K562 (cell line): Measurements from ENCODE around the gene TUBG2. TPM values are rescaled to one million over a fixed set of nuclear protein-coding genes. Genes with fewer than 3 reads are reported as not detected.

Source experiments
- ATAC-seq: fragments of 200-7000 bp; cut with Tn5 transposase; 3 replicates; pipeline ENCODE4 v1.9.1; 2020; ENCODE audit warnings: moderate library complexity
- BruUV-seq: library from RNA; stranded (reverse); fragments of 400-500 nt; replicated peaks from 2 replicates; lab custom pipeline; 2021; lab: Mats Ljungman, UMichigan
- CTCF ChIA-PET: fragments of 300-600 bp; formaldehyde crosslinking; extraction: SDS; loops from one replicate; lab custom pipeline; 2021; ENCODE audit warnings: low intra/inter-chr PET ratio; lab: Yijun Ruan, JAX
- POLR2A ChIA-PET: fragments of 300-600, 350-650 bp; sonication (Branson Sonifier 250); formaldehyde crosslinking; extraction: SDS; loops from one replicate; lab custom pipeline; 2021; ENCODE audit warnings: antibody characterized with exemption, inconsistent platforms; lab: Yijun Ruan, JAX
- DNase-seq, 4 experiments: peaks; one replicate each; pipeline versions ENCODE4 v3.0.0 to v3.0.0-alpha.2; 2011 to 2018; ENCODE audit warnings: low spot score in 3 of 4, mixed read lengths in 3 of 4; ENCODE audit errors: extremely low read depth in 1 of 4
- FAIRE-seq: peaks from 2 replicates; lab custom pipeline; 2011; peaks lifted over from hg19 to GRCh38; lab: Jason Lieb, UNC
- H2AFZ ChIP-seq: 2 replicates; pipeline ENCODE4 v1.6.0; 2011; ENCODE audit warnings: low read depth, low read length, control low read depth, inconsistent platforms
- H3K27ac ChIP-seq: fragments of 200-600 bp; 3 replicates; pipeline ENCODE4 v1.8.0; 2011; ENCODE audit warnings: low read depth, mild to moderate bottlenecking, control low read depth, inconsistent platforms, low read length, moderate library complexity, mixed read lengths; ENCODE audit errors: extremely low read depth
- H3K27me3 ChIP-seq, 2 experiments: fragments of 300-600 bp in 1 of 2; 2 replicates in 1 of 2; 3 replicates in 1 of 2; pipeline versions ENCODE4 v1.6.0 to v1.8.0; 2011; ENCODE audit warnings: inconsistent platforms in 2 of 2, low read length in 2 of 2, mild to moderate bottlenecking in 1 of 2, mixed read lengths in 1 of 2, moderate library complexity in 1 of 2; ENCODE audit not compliant: control insufficient read depth in 2 of 2, insufficient read depth in 2 of 2
- H3K36me3 ChIP-seq: fragments of 300-600 bp; 3 replicates; pipeline ENCODE4 v1.8.0; 2011; ENCODE audit warnings: mild to moderate bottlenecking, low read length, inconsistent platforms; ENCODE audit not compliant: control insufficient read depth, insufficient read depth
- H3K4me1 ChIP-seq, 2 experiments: fragments of 200-600 bp in 1 of 2; replicated peaks in 1 of 2; 2 replicates in 1 of 2; 3 replicates in 1 of 2; pipeline versions ENCODE4 v1.5.1 to v1.8.0; 2011; ENCODE audit warnings: inconsistent platforms in 2 of 2, low read length in 2 of 2, mild to moderate bottlenecking in 1 of 2, mixed read lengths in 1 of 2, moderate library complexity in 1 of 2; ENCODE audit not compliant: control insufficient read depth in 2 of 2, insufficient read depth in 2 of 2
- H3K4me2 ChIP-seq: 2 replicates; pipeline ENCODE4 v1.6.1; 2011; ENCODE audit warnings: low read length, control low read depth, inconsistent platforms, mixed read lengths; ENCODE audit not compliant: insufficient read depth
- H3K4me3 ChIP-seq: fragments of 200-600 bp; sonication (generic), shearing (Covaris generic); 2 replicates; pipeline ENCODE4 v1.5.1; 2016; ENCODE audit warnings: control low read depth, inconsistent platforms
- H3K79me2 ChIP-seq: fragments of 200-600 bp; 3 replicates; pipeline ENCODE4 v1.8.0; 2011; ENCODE audit warnings: low read length, inconsistent platforms; ENCODE audit not compliant: control insufficient read depth, insufficient read depth
- H3K9ac ChIP-seq, 2 experiments: 2 replicates each; pipeline versions ENCODE4 v1.6.0 to v1.6.1; 2011; ENCODE audit warnings: low read depth in 2 of 2, low read length in 2 of 2, control low read depth in 1 of 2, inconsistent platforms in 1 of 2, mild to moderate bottlenecking in 1 of 2, mixed read lengths in 1 of 2; ENCODE audit not compliant: insufficient read depth in 1 of 2
- H3K9me1 ChIP-seq: one replicate; pipeline ENCODE4 v1.6.0; 2011; ENCODE audit warnings: inconsistent platforms, mild to moderate bottlenecking, low read length, moderate library complexity; ENCODE audit not compliant: control insufficient read depth, insufficient read depth
- H3K9me3 ChIP-seq: replicated peaks from 2 replicates; pipeline ENCODE4 v1.5.1; 2011; ENCODE audit warnings: low read depth, low read length, inconsistent platforms; ENCODE audit not compliant: control insufficient read depth, insufficient read depth
- H4K20me1 ChIP-seq: replicated peaks from 2 replicates; pipeline ENCODE4 v1.6.1; 2011; ENCODE audit warnings: low read length, inconsistent platforms, mixed read lengths; ENCODE audit not compliant: control insufficient read depth, insufficient read depth
- BCOR ChIP-seq: fragments of 450-650 bp; IDR thresholded peaks from 2 replicates; pipeline ENCODE4 v1.6.1; 2016
- CEBPB ChIP-seq: fragments of 450-650 bp; IDR thresholded peaks from 2 replicates; pipeline ENCODE4 v1.6.1; 2016; ENCODE audit warnings: missing genetic modification characterization, missing compliant biosample characterization
- CXXC5 ChIP-seq: fragments of 250-450 bp; sonication (Bioruptor Pico); IDR thresholded peaks from 2 replicates; pipeline ENCODE4 v1.8.0; 2022; ENCODE audit warnings: inconsistent platforms, mild to moderate bottlenecking, moderate library complexity
- ETV5 ChIP-seq: sonication (generic); formaldehyde crosslinking; IDR thresholded peaks from 2 replicates; pipeline ENCODE4 v1.4.0; 2020; ENCODE audit warnings: low read depth, mild to moderate bottlenecking, missing genetic modification reagents
- MBD2 ChIP-seq: sonication (generic); IDR thresholded peaks from 2 replicates; pipeline ENCODE4 v1.6.1; 2016; ENCODE audit warnings: low read depth, borderline replicate concordance
- MCM5 ChIP-seq: fragments of 450-650 bp; IDR thresholded peaks from 2 replicates; pipeline ENCODE4 v1.6.1; 2016; ENCODE audit warnings: low read depth
- NRF1 ChIP-seq, 2 experiments: fragments of 450-650 bp; IDR thresholded peaks in 1 of 2; conservative IDR thresholded peaks in 1 of 2; 2 replicates each; pipeline ENCODE4 v1.6.1; 2014; ENCODE audit warnings: mild to moderate bottlenecking in 2 of 2
- PCBP1 ChIP-seq: fragments of 200-400 bp; formaldehyde crosslinking; IDR thresholded peaks from 2 replicates; pipeline ENCODE4 v1.6.1; 2018; ENCODE audit warnings: mild to moderate bottlenecking, low read depth, low read length; ENCODE audit not compliant: poor library complexity, severe bottlenecking
- RBM25 ChIP-seq: fragments of 200-400 bp; formaldehyde crosslinking; IDR thresholded peaks from 2 replicates; pipeline ENCODE4 v1.6.1; 2018; ENCODE audit warnings: low read length, low read depth, moderate library complexity; ENCODE audit not compliant: severe bottlenecking
- U2AF1 ChIP-seq: fragments of 200-400 bp; formaldehyde crosslinking; optimal IDR thresholded peaks from 2 replicates; pipeline ENCODE3; 2017; ENCODE audit warnings: mild to moderate bottlenecking, low read depth, low read length, moderate library complexity
- ZC3H11A ChIP-seq: IDR thresholded peaks from 2 replicates; pipeline ENCODE4 v1.6.1; 2012; ENCODE audit warnings: low read depth, low read length, improper control_type of control experiment
- ZNF197 ChIP-seq: fragments of 200-800 bp; sonication (Bioruptor generic); IDR thresholded peaks from 2 replicates; pipeline ENCODE4 v1.6.1; 2016; ENCODE audit warnings: low read depth, missing genetic modification characterization, missing compliant biosample characterization
- ZNF311 ChIP-seq: fragments of 250-450 bp; sonication (Bioruptor Pico); IDR thresholded peaks from 2 replicates; pipeline ENCODE4 v1.4.0; 2020; ENCODE audit warnings: mild to moderate bottlenecking, moderate library complexity
- WGBS: fragments of 100-300 bp; shearing (Covaris generic); methylation state at CpG from one replicate; pipeline ENCODE4 v1.1.6; 2016; ENCODE audit warnings: low coverage, mixed read lengths; ENCODE audit not compliant: insufficient coverage; ENCODE audit errors: missing lambda C conversion rate; 5-methylcytosine and 5-hydroxymethylcytosine counted together
- in situ Hi-C: fragments of 300-500 bp; cut with MboI; formaldehyde crosslinking; loops from 4 replicates; pipeline ENCODE4 v1.15.0; 2018; ENCODE audit warnings: inconsistent platforms, mixed read lengths
- intact Hi-C: fragments of 100-400 bp; cut with micrococcal nuclease; formaldehyde crosslinking; loops from 2 replicates; pipeline ENCODE4 v1.14.2; 2022
- polyA plus RNA-seq, 8 experiments: library from polyadenylated mRNA; depleted of rRNA in 4 of 8; stranded (reverse) in 5 of 8; unstranded in 3 of 8; fragments of >200 nt; fragmentation: Nextera tagmentation in 2 of 8; fragmentation: Illumina TruSeq in 1 of 8; extraction: Ambion mirVana in 2 of 8; extraction: Trizol in 1 of 8; gene quantifications; 2 replicates each; pipeline versions ENCODE4 v1.2.1 to v1.2.3, GENCODE V29; 2011 to 2014; ENCODE audit warnings: inconsistent platforms in 1 of 8, missing spikeins in 1 of 8
- total RNA-seq, 7 experiments: library from RNA; depleted of rRNA in 6 of 7; stranded (reverse); fragments of >200 nt in 6 of 7; fragmentation: Illumina TruSeq in 2 of 7; extraction: Trizol in 2 of 7; gene quantifications; 2 replicates each; pipeline versions ENCODE4 v1.2.1 to v1.2.3, GENCODE V29; 2011 to 2021; ENCODE audit warnings: low replicate concordance in 1 of 7
- TF ChIP-seq, protein P1 (sequence below): fragments of 250-450 bp; sonication (Bioruptor Pico); IDR thresholded peaks from 2 replicates; pipeline ENCODE4 v1.5.0; 2021; ENCODE audit warnings: mild to moderate bottlenecking, moderate library complexity
- TF ChIP-seq, protein P2 (sequence below): IDR thresholded peaks from 3 replicates; pipeline ENCODE4 v1.6.1; 2011; ENCODE audit warnings: borderline replicate concordance, mild to moderate bottlenecking; ENCODE audit not compliant: insufficient read length, insufficient read depth
- TF ChIP-seq, protein P3 (sequence below): fragments of 450-650 bp; formaldehyde crosslinking; IDR thresholded peaks from 2 replicates; pipeline ENCODE4 v1.4.0; 2020; ENCODE audit warnings: mild to moderate bottlenecking, moderate library complexity

Gene TUBG2
- total and polyA plus RNA-seq, 9 of the 15 experiments (the other 6 are each of a cell fraction or from before 2014, with no cell fraction given): 0.09 to 0.80 (median 0.24) TPM; not detected in 2

DNA sequence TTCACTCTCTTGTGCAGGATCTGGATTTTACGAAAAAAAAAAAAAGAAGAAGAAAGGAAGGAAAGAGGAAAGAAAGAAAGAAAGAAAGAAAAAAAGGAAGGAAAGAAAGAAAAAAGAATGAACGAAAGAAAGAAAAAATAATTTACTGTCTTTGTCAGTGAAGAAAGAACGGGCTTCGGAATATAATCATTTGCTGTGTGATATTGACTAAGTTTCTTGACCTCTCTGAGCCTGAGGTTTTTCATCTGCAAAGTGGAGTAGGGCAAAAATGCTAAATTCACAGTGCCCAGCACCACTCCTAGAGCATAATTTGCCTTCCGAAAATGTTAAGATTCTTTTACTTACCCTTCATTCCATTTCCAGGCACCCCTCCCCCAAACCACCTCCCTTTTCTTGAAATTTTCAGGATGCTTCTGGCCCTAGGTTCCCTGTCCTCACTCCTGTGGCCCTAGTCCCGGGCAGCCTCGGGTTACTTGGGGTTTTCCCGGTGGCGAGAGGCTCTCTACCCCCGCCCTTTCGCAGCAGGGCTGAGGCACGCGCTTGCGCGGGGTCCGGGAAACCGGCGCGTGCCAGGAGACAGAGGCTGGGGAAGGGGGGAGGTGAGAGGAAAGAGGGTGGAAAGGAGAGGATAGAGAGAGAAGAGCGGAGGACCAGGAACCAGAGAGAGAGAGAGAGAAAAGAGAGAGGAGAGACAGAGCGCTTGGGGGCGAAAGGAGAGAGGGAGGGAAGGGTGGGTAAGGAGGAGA, 23.1 kb downstream of the TUBG2 start, which contains the start of gene CNTNAP1:
CNTNAP1 (plus strand) TSS at position 556 of the 746 bp plus-strand sequence. CDS start 299 bp downstream, outside the sequence.
- Histone ChIP-seq H3K27me3 (no peaks in the 10 kb centered on the region), H3K79me2 (peaks cover 9% of the 10 kb centered on the region; the same call in 2 of the 3 replicates), H3K9ac (peak within 1 kb of the TSS; percentile 46 to 57; a peak in 3 of 4 replicates), H3K4me1 (peaks cover 22 to 74% of the 10 kb centered on the region in 2 experiments), H3K4me2 (no peak within 1 kb of the TSS), H3K36me3 (no peaks in the 10 kb centered on the region), H3K4me3 (no peak within 1 kb of the TSS), H2AFZ (peak within 1 kb of the TSS; percentile 79), H3K27ac (no peak within 1 kb of the TSS), H4K20me1 (no peaks in the 10 kb centered on the region), H3K9me3 (no peaks in the 10 kb centered on the region), H3K9me1 (no peaks in the 10 kb centered on the region)
- FAIRE-seq (no peak), ATAC-seq (no peak), DNase-seq (peak in 1 of 4 experiments; percentile 34)
- ChIA-PET CTCF (no interaction called here), POLR2A (interaction anchor here (1.0 kb wide), 1 partner anchor 17 kb away, joined by 5 read pairs; no protein-coding TSS in a partner anchor)
- in situ Hi-C loops: no loop called here
- intact Hi-C loops: no loop called here
- WGBS: 66% methylated on average over 16 of the region's 22 CpGs
- BruUV-seq: no TSS peak
- TF ChIP-seq PCBP1 (peak; percentile 50), CEBPB (no peak), CXXC5 (CRISPR knock-in tag) (no peak), ZC3H11A (no peak), MCM5 (no peak), MBD2 (no peak), BCOR (peak; percentile 98), U2AF1 (no peak), ETV5 (CRISPR knock-in tag) (no peak), ZNF311 (CRISPR knock-in tag) (no peak), NRF1 (conservative IDR thresholded peaks at IDR 0.05 in 1 of 2, IDR thresholded peaks at IDR 0.05 in 1 of 2) (peak; percentile 57 to 63), ZNF197 (CRISPR knock-in tag) (no peak), RBM25 (peak; percentile 100)
- TF ChIP-seq, protein P1, sequence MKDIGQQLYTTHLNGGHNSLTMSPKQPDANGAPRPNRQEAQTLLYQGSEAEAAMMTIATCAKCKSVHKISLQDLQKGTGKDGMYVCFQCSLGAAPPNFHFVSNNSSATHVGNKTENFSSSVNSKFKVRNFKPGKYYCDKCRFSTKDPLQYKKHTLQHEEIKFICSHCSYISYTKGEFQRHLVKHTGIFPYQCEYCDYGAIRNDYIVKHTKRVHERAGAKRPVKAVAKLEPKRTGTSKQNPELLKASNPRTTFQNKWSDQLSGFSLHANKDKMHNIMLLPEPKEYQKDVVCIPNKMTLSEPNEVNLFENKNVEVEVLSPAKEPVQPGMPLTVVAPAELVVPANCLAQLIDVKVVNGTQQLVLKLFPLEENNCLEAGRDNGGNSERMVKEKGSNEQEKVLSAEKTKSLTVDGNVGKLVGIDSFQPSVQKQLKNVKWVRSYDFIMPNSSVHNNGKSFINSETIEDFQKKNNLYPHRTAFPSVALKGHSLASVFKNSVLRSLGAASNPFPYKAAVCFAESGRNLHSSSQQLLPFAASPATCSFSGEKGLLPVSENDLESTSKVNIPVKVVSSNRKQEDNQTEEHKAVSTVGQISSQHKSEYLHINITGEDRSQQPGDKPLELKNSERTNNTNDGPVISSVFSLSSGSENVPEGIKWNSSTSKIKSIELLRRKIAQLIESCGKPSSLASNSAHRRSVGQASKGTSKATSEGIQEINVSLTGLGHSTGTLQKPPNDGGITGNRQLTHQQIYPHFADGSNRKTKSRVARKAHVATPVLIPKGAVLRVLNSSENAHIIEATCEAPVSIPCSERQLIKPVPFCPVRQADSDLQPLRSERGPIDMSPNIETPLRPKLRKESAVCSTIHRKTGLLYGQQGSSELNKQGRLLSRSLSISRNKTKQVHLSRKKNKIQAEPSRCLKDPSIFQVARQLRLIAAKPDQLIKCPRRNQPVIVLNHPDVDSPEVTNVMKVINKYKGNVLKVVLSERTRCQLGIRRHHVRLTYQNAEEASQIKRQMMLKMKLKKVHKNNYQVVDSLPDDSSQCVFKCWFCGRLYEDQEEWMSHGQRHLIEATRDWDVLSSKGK (CRISPR knock-in tag): no peak
- TF ChIP-seq, protein P2, sequence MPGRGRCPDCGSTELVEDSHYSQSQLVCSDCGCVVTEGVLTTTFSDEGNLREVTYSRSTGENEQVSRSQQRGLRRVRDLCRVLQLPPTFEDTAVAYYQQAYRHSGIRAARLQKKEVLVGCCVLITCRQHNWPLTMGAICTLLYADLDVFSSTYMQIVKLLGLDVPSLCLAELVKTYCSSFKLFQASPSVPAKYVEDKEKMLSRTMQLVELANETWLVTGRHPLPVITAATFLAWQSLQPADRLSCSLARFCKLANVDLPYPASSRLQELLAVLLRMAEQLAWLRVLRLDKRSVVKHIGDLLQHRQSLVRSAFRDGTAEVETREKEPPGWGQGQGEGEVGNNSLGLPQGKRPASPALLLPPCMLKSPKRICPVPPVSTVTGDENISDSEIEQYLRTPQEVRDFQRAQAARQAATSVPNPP: no peak
- TF ChIP-seq, protein P3, sequence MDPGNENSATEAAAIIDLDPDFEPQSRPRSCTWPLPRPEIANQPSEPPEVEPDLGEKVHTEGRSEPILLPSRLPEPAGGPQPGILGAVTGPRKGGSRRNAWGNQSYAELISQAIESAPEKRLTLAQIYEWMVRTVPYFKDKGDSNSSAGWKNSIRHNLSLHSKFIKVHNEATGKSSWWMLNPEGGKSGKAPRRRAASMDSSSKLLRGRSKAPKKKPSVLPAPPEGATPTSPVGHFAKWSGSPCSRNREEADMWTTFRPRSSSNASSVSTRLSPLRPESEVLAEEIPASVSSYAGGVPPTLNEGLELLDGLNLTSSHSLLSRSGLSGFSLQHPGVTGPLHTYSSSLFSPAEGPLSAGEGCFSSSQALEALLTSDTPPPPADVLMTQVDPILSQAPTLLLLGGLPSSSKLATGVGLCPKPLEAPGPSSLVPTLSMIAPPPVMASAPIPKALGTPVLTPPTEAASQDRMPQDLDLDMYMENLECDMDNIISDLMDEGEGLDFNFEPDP (CRISPR knock-in tag): no peak
